Spleen (tissue), 11 donors: Measurements from ENCODE around the gene JCAD. TPM values are rescaled to one million over a fixed set of nuclear protein-coding genes. Genes with fewer than 3 reads are reported as not detected.

Source experiments
- DNase-seq: peaks from one replicate; pipeline ENCODE4 v3.0.0-alpha.2; 2020
- H3K27ac ChIP-seq, 8 donors: fragments of 200-600 bp; sonication (generic) in 7 of 8; 1 replicate in 4 of 8; 2 replicates in 4 of 8; pipeline versions ENCODE4 v1.5.0 to v1.8.0; 2016 to 2021; ENCODE audit warnings: inconsistent platforms in 4 of 8, mild to moderate bottlenecking in 4 of 8, moderate library complexity in 1 of 8
- H3K27me3 ChIP-seq, 7 donors: fragments of 200-600 bp; sonication (generic) in 6 of 7; replicated peaks in 1 of 7; 1 replicate in 4 of 7; 2 replicates in 3 of 7; pipeline versions ENCODE4 v1.5.0 to v1.8.0; 2016 to 2021; ENCODE audit warnings: inconsistent platforms in 3 of 7, mild to moderate bottlenecking in 1 of 7
- H3K36me3 ChIP-seq, 6 donors: fragments of 200-600 bp; sonication (generic) in 5 of 6; 1 replicate in 4 of 6; 2 replicates in 2 of 6; pipeline versions ENCODE4 v1.5.0 to v1.8.0; 2016 to 2021; ENCODE audit warnings: inconsistent platforms in 2 of 6
- H3K4me1 ChIP-seq, 6 donors: fragments of 200-600 bp; sonication (generic) in 5 of 6; 1 replicate in 3 of 6; 2 replicates in 3 of 6; pipeline versions ENCODE4 v1.5.0 to v1.8.0; 2016 to 2021; ENCODE audit warnings: inconsistent platforms in 3 of 6
- H3K4me3 ChIP-seq, 8 donors: fragments of 200-600 bp; sonication (generic) in 7 of 8; 1 replicate in 4 of 8; 2 replicates in 4 of 8; pipeline versions ENCODE4 v1.5.0 to v1.8.0; 2016 to 2021; ENCODE audit warnings: inconsistent platforms in 4 of 8, mild to moderate bottlenecking in 4 of 8, moderate library complexity in 2 of 8
- H3K9me3 ChIP-seq, 8 donors: fragments of 200-600 bp; sonication (generic) in 7 of 8; 1 replicate in 4 of 8; 2 replicates in 4 of 8; pipeline versions ENCODE4 v1.5.0 to v1.8.0; 2016 to 2021; ENCODE audit warnings: inconsistent platforms in 4 of 8
- CTCF ChIP-seq, 11 experiments: fragments of 200-600 bp in 7 of 11; fragments of 450-650 bp in 4 of 11; sonication (generic) in 4 of 11; IDR thresholded peaks in 8 of 11; conservative IDR thresholded peaks in 3 of 11; 1 replicate in 7 of 11; 2 replicates in 4 of 11; pipeline versions ENCODE4 v1.4.0 to v1.8.0; 2016 to 2021; ENCODE audit warnings: antibody characterized with exemption in 11 of 11, inconsistent platforms in 4 of 11, mild to moderate bottlenecking in 1 of 11
- POLR2A ChIP-seq, 3 donors: fragments of 450-650 bp; IDR thresholded peaks; one replicate each; pipeline ENCODE4 v1.5.1; 2017; ENCODE audit warnings: antibody characterized with exemption in 3 of 3, mild to moderate bottlenecking in 1 of 3
- POLR2AphosphoS5 ChIP-seq, 3 donors: sonication (generic); formaldehyde crosslinking; IDR thresholded peaks; one replicate each; pipeline ENCODE4 v1.5.1; 2017; ENCODE audit warnings: antibody characterized with exemption in 3 of 3
- WGBS, 5 donors: extraction: QIAGEN DNeasy Blood & Tissue Kit in 3 of 5; methylation state at CpG; one replicate each; pipeline versions ENCODE4 v1.1.5 to v1.1.7; 2013 to 2018; 5-methylcytosine and 5-hydroxymethylcytosine counted together
- intact Hi-C: fragments of 100-400 bp; cut with DNase I; formaldehyde crosslinking; loops from one replicate; pipeline ENCODE4 v1.15.0; 2023; ENCODE audit warnings: low total_unique reads
- polyA plus RNA-seq, 3 donors: library from polyadenylated mRNA; stranded (reverse); fragments of 200-250 nt; gene quantifications; one replicate each; pipeline ENCODE4 v1.2.1, GENCODE V29; 2013
- total RNA-seq, 7 donors: library from RNA; depleted of rRNA in 3 of 7; stranded (reverse); fragments of >200 nt in 3 of 7; fragmentation: NEBNext Ultra II Directional in 4 of 7; extraction: Animal tissue kit (Norgen Biotek cat#: 25700) in 4 of 7; gene quantifications; one replicate each; pipeline versions ENCODE4 v1.1.0 to v1.2.1, GENCODE V29; 2016 to 2021
- donor health status: healthy with polysubstance abuse.
- donor health status: DM: no; HTN: no; CAD: no; lungs with moderate emphysema.
- donor health status: DM: no; HTN: no; CAD: no.
- donor health status: Bipolar disorder and iron deficiency.
- donor health status: healthy.
- donor health status: DM: no; HTN: no; CAD: no.
- donor health status: DM: yes; HTN: yes; CAD: no.

The JCAD gene
- total and polyA plus RNA-seq, 10 donors, result 0.26 to 5.2 (median 1.8) TPM

GRCh38 chr10:30041196-30042105 lies 17.9 kb downstream of the JCAD start:
- WGBS, 5 donors, result 41 to 55% (median 46%) methylated on average over 8 of the region's 8 CpGs

GRCh38 chr10:30040597-30040996 lies 18.8 kb downstream of the JCAD start:
- 83 to 94% (median 93%) methylated on average over 8 of the region's 8 CpGs for WGBS, 5 donors
- no peak for DNase-seq
- intact Hi-C loops, result no loop called here
- Histone ChIP-seq H3K27me3 (peaks cover 0 to 90% (median 10%) of the 10 kb centered on the region in 7 donors), H3K9me3 (no peaks in the 10 kb centered on the region), H3K4me3 (no peak overlapping the region), H3K4me1 (peaks cover 0 to 16% (median 7%) of the 10 kb centered on the region in 6 donors), H3K27ac (no peak overlapping the region), H3K36me3 (no peaks in the 10 kb centered on the region)
- TF ChIP-seq POLR2A (IDR thresholded peaks at IDR 0.05) (no peak), CTCF (IDR thresholded peaks at IDR 0.05 in 8 of 11, conservative IDR thresholded peaks at IDR 0.05 in 3 of 11) (no peak)

More at GRCh38 chr10:30041196-30042105, 17.9 kb downstream of the JCAD start:
- DNase-seq, result no peak
- no peak for TF ChIP-seq POLR2AphosphoS5 (IDR thresholded peaks at IDR 0.05)
- no peak for TF ChIP-seq POLR2A (IDR thresholded peaks at IDR 0.05)
- no peak for TF ChIP-seq CTCF (IDR thresholded peaks at IDR 0.05 in 8 of 11, conservative IDR thresholded peaks at IDR 0.05 in 3 of 11)
- Histone ChIP-seq H3K36me3 (no peaks in the 10 kb centered on the region), H3K27ac (no peak overlapping the region), H3K4me3 (no peak overlapping the region), H3K9me3 (no peaks in the 10 kb centered on the region), H3K4me1 (peaks cover 0 to 16% (median 7%) of the 10 kb centered on the region in 6 donors), H3K27me3 (peaks cover 0 to 90% (median 18%) of the 10 kb centered on the region in 7 donors)
- intact Hi-C loops, result no loop called here

- Histone ChIP-seq H3K27me3 (peaks cover 0 to 89% (median 4%) of the 10 kb centered on the region in 7 donors), H3K36me3 (no peaks in the 10 kb centered on the region), H3K4me1 (peaks cover 0 to 16% (median 7%) of the 10 kb centered on the region in 6 donors), H3K9me3 (no peaks in the 10 kb centered on the region), H3K4me3 (no peak overlapping the region), H3K27ac (no peak overlapping the region)
- DNase-seq, result no peak
- 84 to 91% (median 86%) methylated on average over 8 of the region's 8 CpGs for WGBS, 5 donors
- intact Hi-C loops, result no loop called here
- TF ChIP-seq CTCF (IDR thresholded peaks at IDR 0.05 in 8 of 11, conservative IDR thresholded peaks at IDR 0.05 in 3 of 11), result no peak
Observed at GRCh38 chr10:30039988-30040387, 19.4 kb downstream of the JCAD start.

GRCh38 chr10:30039567-30039966 lies 19.8 kb downstream of the JCAD start:
- no peak overlapping the region for H3K27ac ChIP-seq
- no peak for DNase-seq
- no peaks in the 10 kb centered on the region for H3K36me3 ChIP-seq

More at GRCh38 chr10:30039567-30039966, 19.8 kb downstream of the JCAD start:
- Histone ChIP-seq H3K9me3 (no peaks in the 10 kb centered on the region), H3K4me1 (peaks cover 0 to 16% (median 7%) of the 10 kb centered on the region in 6 donors), H3K27me3 (peaks cover 0 to 89% (median 4%) of the 10 kb centered on the region in 7 donors), H3K4me3 (no peak overlapping the region)
- 71 to 89% (median 83%) methylated on average over 8 to 14 of the region's 14 CpGs for WGBS, 5 donors
- intact Hi-C loops, result no loop called here
- TF ChIP-seq POLR2A (IDR thresholded peaks at IDR 0.05) (no peak), POLR2AphosphoS5 (IDR thresholded peaks at IDR 0.05) (no peak), CTCF (IDR thresholded peaks at IDR 0.05 in 8 of 11, conservative IDR thresholded peaks at IDR 0.05 in 3 of 11) (no peak)
